GM12873 (cell line): ENCODE data around the gene PITPNM3.

Experiments used
- CTCF ChIP-seq: IDR thresholded peaks from 2 replicates; pipeline ENCODE4 v1.5.1; 2012; ENCODE audit warnings: low read depth, mild to moderate bottlenecking, moderate library complexity, low read length, control low read depth; ENCODE audit not compliant: insufficient read depth; ENCODE audit errors: missing control alignments

PITPNM3 gene

GRCh38 chr17:6531575-6531974 lies 24.8 kb downstream of the PITPNM3 start:
- no peak for TF ChIP-seq CTCF

- TF ChIP-seq CTCF: no peak
Measured at GRCh38 chr17:6530324-6530920, 25.9 kb downstream of the PITPNM3 start.

GRCh38 chr17:6528557-6528956 lies 27.8 kb downstream of the PITPNM3 start:
- no peak for TF ChIP-seq CTCF

GRCh38 chr17:6526362-6527152 lies 29.8 kb downstream of the PITPNM3 start:
- no peak for TF ChIP-seq CTCF

- TF ChIP-seq CTCF: no peak
Measured at GRCh38 chr17:6525731-6526130, 30.6 kb downstream of the PITPNM3 start.

GRCh38 chr17:6525141-6525540 lies 31.2 kb downstream of the PITPNM3 start:
- TF ChIP-seq CTCF: no peak

GRCh38 chr17:6524520-6524919 lies 31.8 kb downstream of the PITPNM3 start:
- no peak for TF ChIP-seq CTCF
